ENCODE results near the gene IQGAP2.

Gene IQGAP2

DNA sequence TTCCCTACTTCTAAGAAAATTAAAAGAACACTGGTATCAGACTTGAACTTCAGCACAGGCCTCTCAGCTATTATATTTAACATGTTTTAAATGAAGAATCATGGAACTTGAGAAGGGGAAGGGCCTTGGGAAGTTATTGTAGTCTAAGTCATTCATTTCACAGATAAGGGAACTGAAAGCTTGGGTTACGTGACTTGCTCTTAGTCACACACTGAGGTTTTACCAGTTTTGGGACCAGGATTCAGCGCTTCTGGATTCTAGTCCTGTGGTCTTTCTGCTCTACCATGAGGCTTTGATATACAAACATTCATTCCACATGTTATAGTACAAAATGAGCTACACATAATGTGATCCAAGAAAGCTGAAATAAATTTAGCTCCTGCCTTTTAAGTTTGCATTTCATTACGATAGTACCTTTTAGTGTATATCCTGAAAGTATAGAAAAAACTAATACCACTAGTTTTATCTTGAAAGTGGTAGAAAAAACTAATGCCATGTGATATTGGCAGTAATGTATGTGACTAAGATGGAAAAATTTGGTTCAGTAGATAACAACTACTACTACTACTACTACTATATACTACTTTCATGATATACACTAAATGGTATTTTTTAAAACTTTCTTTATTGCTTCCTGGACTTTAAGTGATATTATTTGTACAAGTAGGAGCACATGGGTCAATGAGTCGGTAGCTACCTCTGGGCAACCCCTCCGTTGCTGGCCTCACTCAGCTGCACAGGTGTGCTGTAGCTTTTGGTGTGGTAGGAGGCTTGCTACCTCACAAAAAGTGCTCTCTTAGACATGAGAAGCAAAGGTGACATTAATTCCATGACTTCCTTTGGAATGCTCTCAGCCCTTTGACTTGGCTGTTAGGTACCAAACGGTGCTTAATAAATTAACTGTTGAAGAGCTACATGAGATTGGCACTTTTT is 179.4 kb downstream of the IQGAP2 start:
- DNase-seq (ENCODE audit: low read depth) = no peak
- TF ChIP-seq, protein P1, sequence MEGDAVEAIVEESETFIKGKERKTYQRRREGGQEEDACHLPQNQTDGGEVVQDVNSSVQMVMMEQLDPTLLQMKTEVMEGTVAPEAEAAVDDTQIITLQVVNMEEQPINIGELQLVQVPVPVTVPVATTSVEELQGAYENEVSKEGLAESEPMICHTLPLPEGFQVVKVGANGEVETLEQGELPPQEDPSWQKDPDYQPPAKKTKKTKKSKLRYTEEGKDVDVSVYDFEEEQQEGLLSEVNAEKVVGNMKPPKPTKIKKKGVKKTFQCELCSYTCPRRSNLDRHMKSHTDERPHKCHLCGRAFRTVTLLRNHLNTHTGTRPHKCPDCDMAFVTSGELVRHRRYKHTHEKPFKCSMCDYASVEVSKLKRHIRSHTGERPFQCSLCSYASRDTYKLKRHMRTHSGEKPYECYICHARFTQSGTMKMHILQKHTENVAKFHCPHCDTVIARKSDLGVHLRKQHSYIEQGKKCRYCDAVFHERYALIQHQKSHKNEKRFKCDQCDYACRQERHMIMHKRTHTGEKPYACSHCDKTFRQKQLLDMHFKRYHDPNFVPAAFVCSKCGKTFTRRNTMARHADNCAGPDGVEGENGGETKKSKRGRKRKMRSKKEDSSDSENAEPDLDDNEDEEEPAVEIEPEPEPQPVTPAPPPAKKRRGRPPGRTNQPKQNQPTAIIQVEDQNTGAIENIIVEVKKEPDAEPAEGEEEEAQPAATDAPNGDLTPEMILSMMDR (conservative IDR thresholded peaks at IDR 0.05; ENCODE audit: low read length) = no peak
- no peak overlapping the region for H3K4me3 ChIP-seq (ENCODE audit: low read length)

DNA sequence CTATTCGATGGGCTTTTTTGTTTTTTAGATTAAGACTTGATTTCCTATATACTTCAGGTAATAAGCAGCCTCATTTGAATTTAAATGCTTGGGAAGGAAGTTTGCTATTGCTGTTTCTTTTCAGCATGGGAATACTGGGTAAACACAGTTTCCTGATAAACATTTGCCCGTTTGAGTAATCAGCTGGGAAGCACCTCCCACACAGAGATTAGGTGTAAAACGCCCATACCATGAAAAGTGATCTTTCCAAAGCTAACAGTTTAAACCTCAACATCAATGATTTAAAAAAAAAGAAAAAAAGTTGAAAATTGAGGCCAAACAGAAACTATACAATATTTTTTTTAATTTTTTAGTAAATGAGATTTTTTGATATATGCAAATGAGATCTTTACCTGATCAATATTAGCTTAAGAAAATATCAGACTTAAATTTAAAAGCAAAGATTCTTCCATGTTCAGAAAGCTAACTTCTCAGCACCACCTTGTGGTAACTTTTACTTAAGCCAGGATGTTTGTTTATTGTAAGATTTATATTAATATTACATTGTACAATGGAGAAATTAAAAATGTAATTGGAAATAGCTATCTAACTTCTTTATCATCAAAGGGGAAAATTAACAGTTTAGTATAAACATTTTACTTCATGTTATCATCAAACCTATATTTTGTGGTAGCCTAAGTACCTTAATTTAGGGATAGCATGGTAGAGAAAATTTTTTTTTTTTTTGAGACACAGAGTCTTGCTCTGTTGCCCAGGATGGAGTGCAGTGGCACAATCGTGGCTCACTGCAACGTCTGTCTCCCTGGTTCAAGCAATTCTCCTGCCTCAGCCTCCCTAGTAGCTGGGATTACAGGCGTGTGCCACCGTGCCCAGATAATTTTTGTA is 180.3 kb downstream of the IQGAP2 start:
- no peak overlapping the region for H3K4me3 ChIP-seq (ENCODE audit: low read length)
- TF ChIP-seq, protein P1 (conservative IDR thresholded peaks at IDR 0.05; ENCODE audit: low read length) = peak; percentile 40; the same call in 1 of the 2 replicates
- DNase-seq (ENCODE audit: low read depth) = peak; percentile 15

DNA sequence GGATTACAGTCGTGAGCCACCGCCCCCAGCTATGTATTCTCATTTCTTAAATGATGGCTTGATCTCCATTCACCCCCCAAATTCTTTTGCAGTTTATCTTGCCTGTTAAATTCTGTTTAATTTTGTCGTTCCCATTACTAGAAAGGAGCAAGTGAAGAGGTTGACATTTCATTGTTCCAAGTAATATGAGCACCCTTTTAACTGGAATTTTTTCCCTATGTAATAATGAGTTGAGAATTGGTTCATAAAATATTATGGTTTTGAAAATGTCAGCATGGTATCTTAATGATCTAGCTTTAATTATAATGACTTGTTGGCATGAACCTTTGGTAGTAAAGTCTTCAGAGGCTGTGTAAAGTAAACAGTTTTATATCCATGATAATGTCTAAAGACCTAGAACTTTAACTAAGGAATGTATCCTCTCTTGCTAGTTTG is 182.7 kb downstream of the IQGAP2 start:
- DNase-seq (ENCODE audit: low read depth) = no peak
- no peak overlapping the region for H3K4me3 ChIP-seq (ENCODE audit: low read length)
- TF ChIP-seq, protein P1 (conservative IDR thresholded peaks at IDR 0.05; ENCODE audit: low read length) = no peak

DNA sequence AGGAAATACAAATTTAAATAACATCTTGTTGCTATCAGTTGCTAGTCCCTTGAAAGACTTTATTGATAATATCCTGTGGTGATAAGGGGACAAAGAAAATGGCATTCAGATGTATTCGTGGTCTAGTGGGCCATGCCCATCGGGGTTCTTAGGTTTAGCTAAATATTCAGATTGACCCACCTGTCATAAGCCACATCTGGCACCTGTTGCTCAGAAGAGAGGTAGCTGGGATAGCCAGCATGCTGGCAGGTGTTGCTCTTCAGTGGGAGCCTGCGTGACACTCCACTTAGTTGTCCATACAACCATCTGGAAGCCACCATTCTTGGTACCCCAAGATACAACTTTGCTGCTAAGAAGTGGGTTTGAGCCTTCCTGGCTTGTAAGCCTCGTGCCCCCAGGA is 183.4 kb downstream of the IQGAP2 start:
- no peak for DNase-seq (ENCODE audit: low read depth)
- TF ChIP-seq, protein P1 (conservative IDR thresholded peaks at IDR 0.05; ENCODE audit: low read length) = no peak
- no peak overlapping the region for H3K4me3 ChIP-seq (ENCODE audit: low read length)

DNA sequence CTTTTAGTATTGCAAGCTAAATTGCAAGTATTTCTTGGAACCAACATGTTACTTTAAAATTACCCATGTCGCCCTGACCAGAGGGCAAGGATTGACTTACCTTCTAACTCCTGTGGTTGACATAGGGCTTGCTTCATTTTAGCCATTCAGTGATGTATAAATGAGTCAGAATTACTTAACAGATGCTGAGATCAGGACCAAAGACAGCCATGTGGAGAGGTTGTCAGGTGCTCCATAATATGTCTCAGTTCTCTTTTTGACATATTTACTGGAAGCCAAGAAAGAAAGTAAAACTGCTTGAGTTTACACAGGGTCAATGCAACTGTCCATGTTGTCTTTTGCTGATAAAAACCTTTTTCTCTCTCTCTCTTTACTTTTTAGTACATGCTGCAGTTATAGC is 186.9 kb downstream of the IQGAP2 start:
- TF ChIP-seq, protein P1 (conservative IDR thresholded peaks at IDR 0.05; ENCODE audit: low read length) = no peak
- DNase-seq (ENCODE audit: low read depth) = no peak
- no peak overlapping the region for H3K4me3 ChIP-seq (ENCODE audit: low read length)

DNA sequence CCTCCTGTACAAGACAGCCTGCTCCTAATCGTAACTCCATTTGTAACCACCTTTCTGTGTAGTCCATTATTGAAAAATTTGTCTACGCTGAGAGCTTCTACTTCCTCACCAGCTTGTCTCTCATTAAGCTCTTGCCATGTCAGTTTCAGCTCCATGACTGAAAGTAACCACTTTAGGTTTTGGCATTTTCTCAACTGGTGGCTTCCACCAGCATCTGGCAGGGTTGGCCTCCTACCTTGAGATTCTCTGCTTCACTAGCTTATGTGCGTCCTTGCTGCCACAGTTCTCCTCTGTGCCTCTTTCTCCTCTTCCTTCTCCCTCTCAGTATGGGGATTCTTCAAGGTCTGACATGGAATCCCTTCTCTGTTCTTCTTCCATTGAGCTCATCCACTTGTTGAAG is 188.3 kb downstream of the IQGAP2 start:
- TF ChIP-seq, protein P1 (conservative IDR thresholded peaks at IDR 0.05; ENCODE audit: low read length) = no peak
- H3K4me3 ChIP-seq (ENCODE audit: low read length) = no peak overlapping the region
- DNase-seq (ENCODE audit: low read depth) = no peak

All from AG10803 (cell line).